K562 (cell line): ENCODE measurements around the gene PLEKHG1.

Source experiments
- CBX1 ChIP-seq: sonication (generic); IDR thresholded peaks from 2 replicates; pipeline ENCODE4 v1.6.1; 2016; ENCODE audit warnings: antibody characterized with exemption, low read depth, mild to moderate bottlenecking
- CC2D1A ChIP-seq: fragments of 450-650 bp; IDR thresholded peaks from 2 replicates; pipeline ENCODE4 v1.6.1; 2017; ENCODE audit warnings: mild to moderate bottlenecking
- CEBPG ChIP-seq, 3 experiments: fragments of 200-800 bp in 1 of 3; sonication (Bioruptor generic) in 1 of 3; sonication (generic) in 1 of 3; formaldehyde crosslinking in 1 of 3; IDR thresholded peaks in 2 of 3; conservative IDR thresholded peaks in 1 of 3; 2 replicates each; pipeline versions ENCODE4 v1.6.1 to v1.8.0; 2016 to 2022; ENCODE audit warnings: missing compliant biosample characterization in 2 of 3, missing genetic modification characterization in 2 of 3, mild to moderate bottlenecking in 1 of 3, missing genetic modification reagents in 1 of 3
- DMBX1 ChIP-seq: fragments of 250-450 bp; sonication (Bioruptor Pico); IDR thresholded peaks from 2 replicates; pipeline ENCODE4 v1.8.0; 2022; ENCODE audit warnings: inconsistent platforms, mild to moderate bottlenecking, moderate library complexity, borderline replicate concordance
- POLR2A ChIP-seq: fragments of 450-650 bp; conservative IDR thresholded peaks from 2 replicates; pipeline ENCODE4 v1.6.1; 2016
- SP1 ChIP-seq: sonication (generic); formaldehyde crosslinking; IDR thresholded peaks from 2 replicates; pipeline ENCODE4 v1.8.1; 2022; ENCODE audit warnings: mild to moderate bottlenecking, missing genetic modification reagents
- ZFP1 ChIP-seq: fragments of 450-650 bp; formaldehyde crosslinking; IDR thresholded peaks from 2 replicates; pipeline ENCODE4 v1.4.0; 2020; ENCODE audit warnings: mild to moderate bottlenecking, mixed read lengths
- ZNF696 ChIP-seq: fragments of 250-450 bp; sonication (Bioruptor Pico); conservative IDR thresholded peaks from 2 replicates; pipeline ENCODE4 v1.4.0; 2020; ENCODE audit warnings: mild to moderate bottlenecking, moderate library complexity
- TF ChIP-seq, protein P1 (sequence below): fragments of 250-450 bp; sonication (Bioruptor Pico); IDR thresholded peaks from 2 replicates; pipeline ENCODE4 v1.4.0; 2020; ENCODE audit warnings: borderline replicate concordance
- TF ChIP-seq, protein P2 (sequence below), 3 experiments: IDR thresholded peaks in 2 of 3; conservative IDR thresholded peaks in 1 of 3; 2 replicates each; pipeline ENCODE4 v1.5.1; 2011 to 2012; ENCODE audit warnings: low read length in 3 of 3, mild to moderate bottlenecking in 3 of 3, control low read depth in 2 of 3, improper control_type of control experiment in 1 of 3, inconsistent platforms in 1 of 3, low read depth in 1 of 3, mixed read lengths in 1 of 3, moderate library complexity in 1 of 3; ENCODE audit not compliant: insufficient read depth in 2 of 3

DNA sequence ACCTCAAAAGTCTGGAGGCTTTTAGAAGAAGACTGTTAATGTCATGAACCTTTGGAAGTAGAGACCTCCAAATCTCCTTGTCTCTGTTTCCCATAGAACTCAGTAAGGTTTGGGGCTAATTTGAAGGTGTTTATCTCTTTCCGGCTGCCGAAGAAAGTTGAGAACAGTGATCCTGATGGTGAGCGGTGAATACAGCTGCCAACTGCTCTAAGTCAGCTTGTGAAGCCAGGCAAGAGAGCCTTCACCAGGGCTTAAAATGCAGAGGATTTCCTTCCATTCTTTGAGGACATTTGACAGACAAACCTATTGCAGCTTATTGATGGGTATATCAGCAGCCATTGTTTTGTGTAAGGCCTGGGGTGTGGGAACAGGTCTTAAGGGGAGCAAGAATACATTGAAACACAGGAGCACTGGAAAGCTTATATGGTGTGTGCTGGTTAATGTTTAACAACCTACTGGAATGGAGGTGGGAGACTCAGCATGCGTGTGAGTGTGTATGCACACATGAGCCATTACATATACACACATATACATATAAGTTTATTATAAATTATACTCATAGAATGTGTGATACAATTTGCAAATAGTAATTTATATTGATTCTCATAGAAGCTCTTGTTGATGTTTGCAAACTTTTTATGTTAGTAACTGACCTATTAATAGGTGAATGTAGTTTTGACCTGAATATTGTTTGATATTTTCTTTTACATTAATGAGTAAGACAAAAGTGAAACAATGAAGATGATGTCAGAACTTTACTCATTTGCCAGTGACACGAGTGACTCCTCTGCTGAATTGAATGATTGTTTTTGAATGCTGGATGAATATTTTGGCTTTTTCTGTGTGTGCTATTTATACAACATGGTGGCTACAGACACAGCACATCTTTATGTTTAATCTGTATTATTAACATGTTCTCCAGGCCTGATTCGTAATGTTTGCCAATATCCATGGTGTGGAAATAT, 18.1 kb downstream of the PLEKHG1 start:
- TF ChIP-seq ZNF696 (CRISPR knock-in tag), result no peak
- TF ChIP-seq, protein P1, sequence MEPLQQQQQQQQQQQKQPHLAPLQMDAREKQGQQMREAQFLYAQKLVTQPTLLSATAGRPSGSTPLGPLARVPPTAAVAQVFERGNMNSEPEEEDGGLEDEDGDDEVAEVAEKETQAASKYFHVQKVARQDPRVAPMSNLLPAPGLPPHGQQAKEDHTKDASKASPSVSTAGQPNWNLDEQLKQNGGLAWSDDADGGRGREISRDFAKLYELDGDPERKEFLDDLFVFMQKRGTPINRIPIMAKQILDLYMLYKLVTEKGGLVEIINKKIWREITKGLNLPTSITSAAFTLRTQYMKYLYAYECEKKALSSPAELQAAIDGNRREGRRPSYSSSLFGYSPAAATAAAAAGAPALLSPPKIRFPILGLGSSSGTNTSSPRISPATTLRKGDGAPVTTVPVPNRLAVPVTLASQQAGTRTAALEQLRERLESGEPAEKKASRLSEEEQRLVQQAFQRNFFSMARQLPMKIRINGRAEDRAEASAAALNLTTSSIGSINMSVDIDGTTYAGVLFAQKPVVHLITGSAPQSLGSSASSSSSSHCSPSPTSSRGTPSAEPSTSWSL (CRISPR knock-in tag), result no peak
- TF ChIP-seq POLR2A, result no peak
- TF ChIP-seq, protein P2, sequence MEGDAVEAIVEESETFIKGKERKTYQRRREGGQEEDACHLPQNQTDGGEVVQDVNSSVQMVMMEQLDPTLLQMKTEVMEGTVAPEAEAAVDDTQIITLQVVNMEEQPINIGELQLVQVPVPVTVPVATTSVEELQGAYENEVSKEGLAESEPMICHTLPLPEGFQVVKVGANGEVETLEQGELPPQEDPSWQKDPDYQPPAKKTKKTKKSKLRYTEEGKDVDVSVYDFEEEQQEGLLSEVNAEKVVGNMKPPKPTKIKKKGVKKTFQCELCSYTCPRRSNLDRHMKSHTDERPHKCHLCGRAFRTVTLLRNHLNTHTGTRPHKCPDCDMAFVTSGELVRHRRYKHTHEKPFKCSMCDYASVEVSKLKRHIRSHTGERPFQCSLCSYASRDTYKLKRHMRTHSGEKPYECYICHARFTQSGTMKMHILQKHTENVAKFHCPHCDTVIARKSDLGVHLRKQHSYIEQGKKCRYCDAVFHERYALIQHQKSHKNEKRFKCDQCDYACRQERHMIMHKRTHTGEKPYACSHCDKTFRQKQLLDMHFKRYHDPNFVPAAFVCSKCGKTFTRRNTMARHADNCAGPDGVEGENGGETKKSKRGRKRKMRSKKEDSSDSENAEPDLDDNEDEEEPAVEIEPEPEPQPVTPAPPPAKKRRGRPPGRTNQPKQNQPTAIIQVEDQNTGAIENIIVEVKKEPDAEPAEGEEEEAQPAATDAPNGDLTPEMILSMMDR (IDR thresholded peaks at IDR 0.05 in 2 of 3, conservative IDR thresholded peaks at IDR 0.05 in 1 of 3; ENCODE audit: insufficient read depth in 2 of 3, low read depth in 1 of 3, low read length in 3 of 3), result no peak
- no peak for TF ChIP-seq DMBX1 (CRISPR knock-in tag)
- TF ChIP-seq ZFP1, result no peak
- no peak for TF ChIP-seq SP1 (CRISPR knock-in tag)
- TF ChIP-seq CC2D1A, result no peak
- no peak for TF ChIP-seq CEBPG (CRISPR knock-in tag; IDR thresholded peaks at IDR 0.05)
- no peak for TF ChIP-seq CEBPG (tag; conservative IDR thresholded peaks at IDR 0.05 in 1 of 2, IDR thresholded peaks at IDR 0.05 in 1 of 2)
- TF ChIP-seq CBX1, result no peak
